Measurements from ENCODE around the gene PLXDC1.
"Not testable (repeated sequence)": the region's sequence is repeated elsewhere in the genome, so short reads cannot be mapped to it uniquely, and the experiment has no call there.

PLXDC1 gene

DNA sequence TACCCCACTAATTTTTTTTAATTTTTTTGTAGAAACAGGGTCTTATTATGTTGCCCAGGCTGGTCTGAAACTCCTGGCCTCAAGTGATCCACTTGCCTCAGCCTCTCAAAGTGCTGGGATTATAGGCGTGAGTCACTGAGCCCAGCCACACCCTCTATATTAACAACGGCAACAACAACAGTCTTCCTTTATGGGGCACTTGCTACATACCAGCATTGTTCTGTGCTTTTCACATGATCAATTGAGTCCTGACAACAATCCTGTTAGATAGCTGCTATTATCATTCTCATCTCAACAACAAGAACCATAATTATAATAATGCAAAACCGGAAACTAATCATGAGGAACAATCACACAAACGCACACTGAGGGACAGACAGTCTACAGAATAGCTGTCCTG, 27.1 kb upstream of the PLXDC1 start:
- no peak for DNase-seq

DNA sequence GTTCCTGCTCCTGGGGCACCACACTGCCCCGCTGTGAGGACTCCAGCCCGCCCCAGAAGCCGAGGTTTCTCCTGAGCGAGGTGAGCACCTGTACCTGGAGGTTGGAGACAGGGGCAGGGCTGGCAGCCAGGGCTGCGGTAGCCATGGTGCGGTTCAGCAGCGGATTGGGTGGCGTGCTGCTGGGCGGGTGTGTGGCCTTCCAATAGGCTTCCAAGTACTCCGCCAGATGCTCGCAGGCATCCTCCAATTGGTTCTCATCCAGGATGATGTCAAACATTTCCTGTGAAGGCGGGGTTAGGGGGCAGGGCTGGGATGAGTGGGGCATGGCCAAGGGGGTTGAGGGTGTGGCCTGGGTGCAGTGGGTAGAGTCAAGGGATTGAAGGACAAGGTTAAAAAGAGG, 25.8 kb upstream of the PLXDC1 start:
- no peak for DNase-seq

DNA sequence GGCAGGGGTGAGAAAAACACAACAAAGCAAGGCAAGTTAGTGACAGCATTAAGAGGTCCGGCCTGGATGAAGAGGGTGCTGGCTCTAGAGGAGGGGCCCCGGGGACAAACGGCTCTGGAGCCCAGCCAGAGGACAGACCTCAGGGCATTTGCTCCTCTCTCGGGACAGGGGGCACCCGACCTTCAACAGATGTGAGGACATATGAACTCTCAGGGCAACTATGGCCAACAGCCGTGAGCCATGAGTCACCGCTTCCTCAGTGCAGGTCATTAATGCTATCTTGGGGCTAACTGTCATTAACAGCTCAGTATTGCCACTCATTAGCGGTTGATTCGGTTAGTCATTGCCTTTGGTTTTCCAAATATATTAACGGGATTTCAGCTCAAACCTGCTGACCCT, 24.3 kb upstream of the PLXDC1 start:
- DNase-seq = no peak

DNA sequence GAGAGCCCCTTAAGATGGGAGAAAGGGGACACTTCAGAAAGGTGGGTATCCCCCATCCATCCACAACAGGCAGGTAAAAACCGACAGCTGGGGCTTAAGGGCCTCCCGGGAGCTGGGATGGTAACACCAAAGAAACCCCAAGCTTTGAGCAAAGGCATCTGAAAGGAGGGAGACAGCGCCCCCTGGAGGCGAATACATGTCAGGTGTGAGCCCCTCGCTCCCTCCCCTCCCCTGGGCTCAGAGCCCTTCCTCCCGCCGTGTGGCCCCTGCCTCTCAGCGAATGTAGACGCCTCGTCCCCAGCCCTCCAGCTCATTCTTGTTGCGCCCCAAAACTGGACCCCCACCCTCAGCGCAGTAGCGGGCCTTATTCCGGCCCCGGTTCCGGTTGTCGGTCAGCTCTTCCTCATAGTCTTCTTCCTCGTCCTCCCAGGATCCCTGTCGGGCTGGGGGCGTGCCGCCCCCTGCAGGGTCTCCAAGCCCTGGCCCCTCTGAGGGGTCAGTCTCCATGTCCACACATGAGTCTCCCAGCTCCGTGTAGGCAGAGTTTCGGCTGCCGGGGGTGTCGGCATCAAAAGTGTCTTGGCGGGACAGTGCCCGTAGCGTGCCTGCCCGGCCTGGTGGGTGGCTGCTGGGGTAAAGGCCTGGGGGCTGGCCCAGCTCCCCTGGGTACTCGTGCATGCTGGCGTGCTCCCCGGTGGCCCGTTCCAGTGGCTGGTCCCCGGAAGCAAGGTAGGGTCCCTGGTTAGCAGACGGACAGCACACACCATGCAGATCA, 23.7 kb upstream of the PLXDC1 start:
- DNase-seq = peak; percentile 54 to 79 (median 62)

DNA sequence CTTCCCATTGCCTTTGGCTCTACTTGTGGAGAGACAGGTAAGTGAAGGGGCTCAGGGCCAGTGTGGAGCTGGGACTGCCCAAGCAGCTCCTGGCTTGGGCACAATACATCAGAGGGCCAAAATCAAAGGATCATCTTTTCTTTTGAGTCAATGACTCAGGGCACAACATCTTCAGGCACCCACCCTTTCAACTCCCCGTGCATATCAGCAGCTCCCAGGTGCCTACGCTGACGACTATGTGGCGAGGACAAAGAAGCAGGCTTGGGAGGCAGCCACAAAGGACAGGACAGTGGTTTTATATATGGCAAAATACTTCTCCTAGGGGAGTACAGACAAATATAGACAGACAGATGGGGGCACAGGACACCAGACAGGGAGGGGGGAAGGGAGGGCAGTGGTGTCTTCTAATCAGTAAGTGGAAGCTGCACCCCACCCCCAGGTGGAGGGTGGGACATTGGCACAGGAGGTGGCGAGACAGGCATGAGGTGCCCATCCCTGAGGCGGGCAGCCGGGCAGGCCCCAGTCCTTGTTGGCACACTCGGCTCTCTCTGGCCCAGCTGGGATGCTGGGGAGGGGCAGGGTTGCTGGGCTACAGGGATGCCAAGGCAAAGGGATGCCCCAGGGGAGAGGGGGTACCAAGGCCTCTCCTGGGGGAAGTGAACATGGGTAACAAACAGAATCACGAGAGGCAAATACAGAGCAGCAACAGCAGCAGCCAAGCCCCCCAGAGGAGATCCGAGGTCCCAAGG, 22.3 kb upstream of the PLXDC1 start:
- DNase-seq = no peak

DNA sequence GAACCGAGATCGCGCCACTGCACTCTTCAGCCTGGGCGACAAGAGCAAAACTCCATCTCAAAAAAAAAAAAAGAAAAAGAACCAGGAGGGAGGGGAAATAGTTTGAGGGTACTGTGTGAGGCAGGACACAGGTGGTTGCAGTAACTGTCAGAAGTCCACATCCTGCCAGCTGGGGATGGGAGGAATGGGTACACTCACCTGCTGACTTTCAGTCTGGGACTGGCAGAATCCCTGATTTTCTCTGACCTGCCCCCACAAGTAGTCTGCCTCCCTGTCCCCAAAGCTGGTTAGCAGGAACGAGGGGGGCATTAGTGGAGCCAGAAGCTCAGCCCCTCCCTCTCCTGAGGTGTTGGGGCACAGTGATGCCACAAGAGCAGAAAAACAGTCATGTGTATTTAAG, 21.6 kb upstream of the PLXDC1 start:
- no peak for DNase-seq

DNA sequence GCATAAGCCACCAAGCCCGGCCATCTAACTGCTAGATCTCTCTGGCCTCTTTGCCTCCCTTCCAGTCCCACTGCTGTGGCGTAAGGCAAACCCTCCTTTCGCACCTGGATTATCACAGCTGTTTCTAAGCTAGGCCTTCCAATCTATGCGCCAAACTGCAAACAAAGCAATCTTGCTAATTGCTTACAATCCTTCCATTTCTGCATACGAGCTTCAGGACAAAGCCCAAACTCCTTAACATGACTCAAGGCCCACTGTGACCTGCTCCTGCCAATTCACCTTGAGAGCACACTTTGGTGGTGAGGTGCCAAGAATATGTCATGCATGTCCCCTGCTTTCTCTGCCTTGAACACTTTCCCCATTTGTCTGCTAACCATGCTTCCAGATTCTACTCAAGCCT, 20.5 kb upstream of the PLXDC1 start:
- DNase-seq = no peak

DNA sequence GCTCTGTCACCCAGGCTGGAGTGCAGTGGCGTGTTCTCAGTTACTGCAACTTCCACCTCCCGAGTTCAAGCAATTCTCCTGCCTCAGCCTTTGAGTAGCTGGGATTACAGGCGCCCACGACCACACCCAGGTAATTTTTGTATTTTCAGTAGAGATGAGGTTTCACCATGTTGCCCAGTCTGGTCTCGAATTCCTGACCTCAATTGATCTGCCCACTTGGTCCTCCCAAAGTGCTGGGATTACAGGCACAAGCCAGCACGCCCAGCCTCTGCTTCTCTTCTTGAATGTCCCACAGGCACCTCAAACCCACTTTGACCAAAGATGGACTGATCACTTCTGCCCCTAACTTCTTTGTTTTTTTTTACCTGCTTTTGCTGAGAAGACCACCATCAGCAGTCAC, 19.1 kb upstream of the PLXDC1 start:
- DNase-seq = no peak

DNA sequence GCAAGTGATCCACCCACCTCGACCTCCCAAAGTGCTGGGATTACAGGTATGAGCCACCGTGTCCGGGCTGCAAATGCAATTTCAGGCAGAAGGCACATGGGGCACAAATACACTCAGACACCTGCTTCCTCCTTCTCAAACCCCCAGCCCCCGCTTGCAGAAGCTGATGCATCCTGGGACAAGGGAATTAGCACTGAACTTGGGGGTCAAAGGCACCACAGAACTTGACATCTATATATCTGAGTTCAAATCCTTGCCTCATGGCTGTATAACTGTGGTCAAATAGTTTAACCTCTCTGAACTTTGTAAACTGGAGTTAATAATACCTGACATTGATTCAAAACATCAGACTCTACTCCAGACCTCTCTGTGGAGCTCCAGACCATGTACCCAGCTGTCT, 18.7 kb upstream of the PLXDC1 start:
- no peak for DNase-seq

DNA sequence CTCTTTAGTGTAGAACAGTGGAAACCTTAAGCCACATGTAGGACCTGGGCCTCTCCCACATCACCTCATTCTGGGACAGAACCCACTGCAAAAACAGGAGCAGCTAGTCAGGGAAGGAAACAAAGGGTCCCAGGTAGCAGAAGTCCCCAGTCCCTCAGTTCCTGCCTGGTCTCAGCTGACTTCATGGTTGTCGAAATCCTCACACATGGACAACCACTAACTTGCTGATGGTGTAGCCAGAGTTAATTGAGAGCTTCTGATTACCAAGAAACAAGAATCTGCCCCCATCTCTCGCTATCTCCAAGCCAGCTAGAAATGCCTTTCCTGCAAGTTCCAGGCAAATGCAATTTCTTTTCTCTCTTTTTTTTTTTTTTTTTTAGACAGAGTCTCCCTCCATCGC, 18.1 kb upstream of the PLXDC1 start:
- no peak for DNase-seq

DNA sequence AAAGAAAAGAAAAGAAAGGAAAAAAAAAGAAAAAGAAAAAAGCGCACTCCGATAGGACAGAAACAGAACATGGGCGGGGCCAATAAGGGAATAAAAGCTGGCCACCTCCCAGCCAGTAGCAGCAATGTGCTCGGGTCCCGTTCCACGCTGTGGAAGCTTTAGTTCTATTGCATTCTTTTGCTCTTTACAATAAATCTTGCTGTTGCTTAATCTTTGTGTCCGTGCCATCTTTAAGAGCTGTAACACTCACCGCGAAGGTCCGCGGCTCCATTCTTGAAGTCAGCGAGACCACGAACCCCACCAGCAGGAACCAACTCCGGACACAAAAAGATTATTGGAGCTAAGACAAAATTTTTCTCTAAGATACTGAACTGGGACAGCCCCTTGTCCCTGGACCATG, 17.7 kb upstream of the PLXDC1 start:
- DNase-seq = no peak

DNA sequence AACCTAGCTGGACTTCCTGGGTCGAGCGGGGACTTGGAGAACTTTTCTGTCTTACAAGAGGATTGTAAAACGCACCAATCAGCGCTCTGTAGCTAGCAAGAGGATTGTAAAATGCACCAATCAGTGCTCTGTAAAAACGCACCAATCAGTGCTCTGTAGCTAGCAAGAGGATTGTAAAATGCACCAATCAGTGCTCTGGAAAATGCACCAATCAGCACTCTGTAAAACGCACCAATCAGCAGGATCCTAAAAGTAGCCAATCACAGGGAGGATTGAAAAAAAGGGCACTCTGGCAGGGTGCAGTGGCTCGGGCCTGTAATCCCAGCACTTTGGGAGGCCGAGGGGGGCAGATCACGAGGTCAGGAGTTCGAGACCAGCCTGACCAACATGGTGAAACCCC, 17.1 kb upstream of the PLXDC1 start:
- DNase-seq = not testable (repeated sequence)

DNA sequence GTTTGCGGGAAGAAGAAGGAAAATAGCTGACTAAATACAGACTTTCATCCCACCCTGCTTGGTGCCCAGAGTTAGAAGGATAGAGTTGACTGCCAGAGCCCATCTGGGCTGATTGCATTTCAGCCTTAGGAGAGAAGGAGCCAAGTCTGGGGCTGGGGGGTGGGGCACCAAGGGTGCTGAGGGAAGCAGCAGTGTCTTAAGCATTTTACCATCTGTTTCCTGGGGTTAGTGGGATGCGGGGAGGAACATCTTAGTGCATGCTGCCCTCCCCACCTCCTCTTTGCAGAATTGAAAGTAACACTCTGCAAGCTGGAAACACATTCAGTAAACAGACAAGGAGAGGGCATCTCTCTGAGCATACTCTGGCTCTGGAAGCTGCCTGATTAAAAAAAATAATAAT, 16.0 kb upstream of the PLXDC1 start:
- no peak for DNase-seq

DNA sequence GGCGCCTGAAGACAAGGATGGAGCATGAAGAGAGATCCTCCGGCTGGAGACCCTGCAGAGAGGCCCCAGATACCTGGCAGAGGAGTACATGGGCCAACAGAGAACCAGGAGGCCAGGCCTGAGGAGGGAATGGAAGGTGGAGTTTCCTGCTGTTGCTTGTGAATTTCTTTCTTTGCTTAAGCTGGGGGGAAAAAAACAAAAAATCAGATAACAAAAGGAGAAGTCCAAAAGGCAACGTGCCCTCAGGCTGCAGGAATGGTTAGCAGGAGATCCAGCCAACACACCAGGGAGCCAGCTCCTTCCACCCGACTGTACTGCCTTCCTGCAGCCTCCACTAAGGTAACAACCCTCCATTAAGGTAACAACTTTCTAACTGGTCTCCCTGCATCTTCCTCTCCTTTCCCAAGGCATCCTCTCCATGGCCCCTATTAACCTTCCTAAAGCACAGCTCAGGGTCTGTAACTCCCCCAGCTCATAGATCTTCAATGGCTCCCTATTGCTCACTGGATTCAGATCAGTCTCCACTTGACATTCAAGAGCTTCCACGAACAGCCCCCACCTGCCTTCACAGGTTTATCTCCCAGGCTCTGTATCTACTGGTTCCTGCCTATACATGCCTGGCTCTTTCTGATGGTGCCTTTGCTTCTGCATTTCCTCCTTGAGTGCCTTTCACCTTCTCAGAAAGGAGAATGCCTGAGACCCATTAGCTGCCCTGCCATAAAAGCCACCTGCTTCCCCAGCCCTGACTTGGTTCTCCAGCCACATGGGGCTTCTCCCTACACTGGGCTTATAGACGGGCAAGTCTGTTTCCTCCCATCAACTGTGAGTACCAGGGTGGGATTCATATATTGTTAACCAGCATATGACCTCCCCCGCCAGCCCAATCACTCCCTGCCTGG, 15.2 kb upstream of the PLXDC1 start:
- DNase-seq = no peak

DNA sequence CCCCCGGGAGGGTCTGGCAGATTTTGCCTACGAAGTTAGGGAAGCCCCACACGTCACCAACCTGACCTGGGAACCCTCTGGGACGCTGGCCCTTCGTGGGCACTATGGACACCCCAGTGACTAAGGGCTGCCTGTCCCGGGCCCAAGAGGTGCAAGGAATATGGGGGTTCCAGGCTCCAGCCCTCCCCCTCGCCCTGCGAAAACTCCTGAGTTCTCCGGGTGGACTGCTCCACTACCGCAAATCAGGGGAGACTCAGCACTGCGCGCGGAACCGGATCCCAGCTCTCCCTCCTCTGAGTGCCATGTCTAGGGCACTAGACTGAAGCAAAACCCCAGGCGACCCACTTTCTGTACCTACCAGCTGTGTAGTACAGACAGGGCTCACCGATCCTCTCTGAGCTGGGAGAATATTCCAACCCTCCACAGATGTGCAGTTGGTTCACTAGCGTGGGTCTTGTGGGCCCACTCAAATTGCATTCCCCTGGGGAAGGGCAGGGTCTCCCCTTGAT, 14.5 kb upstream of the PLXDC1 start, which contains the start of gene ARL5C:
Gene ARL5C, minus strand, starts transcription at position 321 of the 509 bp plus-strand sequence. CDS start 401 bp downstream, outside the sequence.
- DNase-seq = no peak

DNA sequence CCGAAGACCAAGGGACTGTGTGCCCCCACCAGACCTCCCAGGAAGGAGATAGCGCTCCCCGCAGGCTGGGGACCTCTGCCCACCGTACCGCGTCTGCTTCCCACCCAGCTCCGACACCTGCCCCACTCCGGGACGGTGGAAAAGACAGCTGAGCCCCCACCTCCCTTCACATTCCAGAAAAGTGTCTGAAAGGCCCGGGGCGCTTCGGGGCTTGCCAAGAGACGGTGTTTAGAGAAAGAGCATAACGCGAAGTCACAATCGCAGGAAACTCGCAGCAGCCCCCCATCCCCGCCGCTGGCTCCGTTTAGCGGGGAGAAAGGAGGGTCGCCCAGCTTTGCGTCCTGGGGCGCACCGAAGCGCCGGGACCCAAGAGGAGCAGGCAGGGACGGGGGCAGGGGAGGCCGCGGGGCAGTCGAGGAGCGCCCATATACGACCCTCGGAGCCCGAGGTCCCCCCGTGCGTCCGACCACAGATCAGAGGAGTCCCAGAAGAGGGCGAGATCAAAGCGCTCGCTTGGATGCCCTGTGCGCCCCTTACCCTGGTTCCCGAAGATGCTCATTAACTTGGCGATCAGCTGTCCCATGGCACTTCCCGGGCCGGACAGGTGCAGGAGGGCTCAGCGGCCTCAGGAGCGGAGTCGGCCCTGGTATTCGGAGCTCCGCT, 13.9 kb upstream of the PLXDC1 start:
- no peak for DNase-seq

DNA sequence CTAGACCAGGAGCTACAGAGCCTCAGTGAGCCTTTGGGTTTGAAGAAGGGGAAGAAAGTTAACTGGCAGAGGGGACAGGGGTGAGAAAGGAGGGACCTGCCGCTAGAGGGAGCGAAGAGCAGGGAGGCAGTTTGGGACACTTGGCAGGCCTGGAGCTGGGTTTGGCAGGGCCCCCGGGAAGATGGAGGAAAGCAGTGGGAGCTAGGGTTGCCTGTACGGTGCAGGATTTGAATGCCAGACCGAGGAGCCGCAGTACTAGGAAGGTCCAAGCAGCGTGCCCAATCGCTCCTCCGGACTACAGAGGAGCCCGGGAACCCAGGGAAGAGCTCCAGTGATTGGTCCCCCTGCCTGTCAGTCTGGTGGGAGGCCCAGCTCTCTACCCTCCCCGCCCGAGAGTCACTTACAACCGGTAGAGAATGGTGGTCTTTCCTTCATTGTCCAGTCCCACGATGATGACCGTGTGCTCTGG, 13.3 kb upstream of the PLXDC1 start:
- peak; percentile 34 to 80 (median 54) for DNase-seq

DNA sequence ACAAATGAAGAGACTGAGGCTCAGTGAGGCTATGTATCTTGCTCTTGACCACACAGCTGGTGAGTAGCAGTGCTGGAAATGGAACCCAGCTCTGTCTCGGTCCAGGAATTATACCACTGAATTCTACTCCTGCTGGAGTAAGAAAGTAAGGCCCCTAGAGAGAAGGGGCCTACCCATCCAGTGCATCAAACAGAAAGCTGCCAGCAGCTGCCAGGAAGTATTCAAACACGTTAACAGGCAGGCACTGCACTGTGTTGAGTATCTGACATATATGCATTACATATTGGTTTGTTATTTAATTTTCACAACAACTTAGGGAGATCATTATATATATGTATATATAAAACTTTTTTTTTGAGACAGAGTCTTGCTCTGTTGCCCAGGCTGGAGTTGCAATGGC, 10.5 kb upstream of the PLXDC1 start:
- no peak for DNase-seq

DNA sequence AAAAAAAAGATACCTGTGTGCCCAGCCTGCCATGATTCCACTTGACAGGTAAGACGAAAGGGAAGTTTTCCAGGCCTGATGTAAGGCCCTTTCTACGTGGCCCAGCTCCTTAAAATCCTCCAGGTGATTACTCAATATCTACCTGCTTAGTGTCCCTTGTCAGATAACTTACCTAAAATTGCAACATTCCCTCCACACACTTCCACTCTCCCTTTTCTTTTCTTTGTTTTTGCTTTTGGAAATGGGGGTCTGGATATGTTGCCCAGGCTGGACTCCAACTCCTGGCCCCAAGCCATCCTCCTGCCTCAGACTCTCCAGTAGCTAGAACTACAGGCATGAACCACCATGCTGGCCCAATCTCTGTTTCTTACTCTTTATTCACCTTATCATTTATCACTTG, 7.2 kb upstream of the PLXDC1 start:
- DNase-seq = no peak

DNA sequence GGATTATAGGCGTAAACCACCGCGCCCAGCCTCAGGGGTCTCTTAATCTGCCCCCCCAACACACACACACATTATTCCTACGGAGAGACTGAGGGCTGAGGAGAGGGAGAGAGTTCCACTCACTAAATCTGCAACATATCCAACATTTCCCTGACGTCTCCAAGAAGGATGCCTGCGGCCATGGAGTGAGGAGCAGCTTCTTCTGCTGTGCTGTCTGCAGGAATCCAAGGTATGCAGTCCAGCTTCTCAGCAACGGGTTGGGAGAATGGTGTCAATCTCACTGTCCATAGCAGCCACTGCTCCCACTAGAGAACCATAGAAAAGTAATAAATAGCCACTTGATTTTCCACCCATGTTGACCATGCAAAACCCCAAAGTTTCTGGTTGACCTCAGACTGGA, 5.1 kb upstream of the PLXDC1 start:
- DNase-seq = no peak

DNA sequence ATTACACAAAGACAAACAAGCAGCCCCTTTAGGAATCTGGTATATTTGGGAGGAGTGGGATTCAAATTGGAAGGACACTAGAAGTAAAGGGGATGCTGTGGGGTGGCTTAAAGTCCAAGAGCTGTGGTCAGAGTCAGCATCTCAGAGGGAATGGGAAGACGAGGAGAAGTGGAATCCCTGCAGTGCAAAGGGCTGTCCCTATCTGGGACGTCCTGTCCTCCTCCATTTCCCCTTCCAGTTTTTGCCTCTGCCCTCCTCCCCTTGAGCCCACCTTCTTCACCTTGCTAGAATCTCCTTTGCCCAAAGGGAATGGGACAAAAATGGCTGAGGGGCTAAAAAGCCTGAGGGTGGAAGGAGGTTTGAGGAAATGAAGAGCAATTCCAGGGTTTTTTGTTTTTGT, 4.2 kb upstream of the PLXDC1 start:
- DNase-seq = no peak

DNA sequence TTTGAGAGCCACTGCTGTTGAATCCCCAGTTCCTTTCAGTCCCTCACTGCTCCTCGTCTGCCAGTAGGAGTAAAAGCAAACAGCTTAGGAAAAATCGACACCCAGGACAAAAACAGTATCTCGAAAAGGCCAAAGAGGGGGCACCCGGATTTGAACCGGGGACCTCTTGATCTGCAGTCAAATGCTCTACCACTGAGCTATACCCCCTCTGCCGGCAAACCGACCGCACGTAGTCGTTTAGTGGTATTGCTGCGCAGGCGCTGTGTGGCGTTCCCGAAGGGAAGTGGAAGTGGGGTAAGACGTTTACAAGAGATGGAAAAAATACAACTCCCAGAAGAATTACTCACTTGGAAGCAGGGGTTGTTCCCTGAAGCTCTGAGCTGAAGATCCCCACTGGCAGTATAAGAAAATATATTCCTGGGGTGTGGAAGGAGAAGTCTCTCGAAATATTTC, 2.2 kb upstream of the PLXDC1 start:
- DNase-seq = peak; percentile 75 to 91 (median 86)
